Skeletal muscle cell (primary cell): ENCODE data around the gene BDH1.
"Not testable (repeated sequence)": the region's sequence is repeated elsewhere in the genome, so short reads cannot be mapped to it uniquely, and the experiment has no call there.

Experiments
- DNase-seq: peaks from one replicate; pipeline ENCODE4 v3.0.0-alpha.2; 2010; ENCODE audit warnings: low read depth
- H3K4me3 ChIP-seq: 2 replicates; pipeline ENCODE4 v1.5.1; 2011; ENCODE audit warnings: low read depth, mild to moderate bottlenecking, control low read depth, low read length, moderate library complexity

The BDH1 gene

GRCh38 chr3:197555281-197556261, at the start of gene BDH1:
TSS of gene BDH1 (minus strand) at chr3:197555968. CDS start at chr3:197546443, 9,525 bp downstream.
- H3K4me3 ChIP-seq = peak within 1 kb of the TSS; percentile 60
- DNase-seq = no peak

- H3K4me3 ChIP-seq = no peak overlapping the region
- DNase-seq = no peak
These were observed 47.7 kb upstream of the BDH1 start for GRCh38 chr3:197603317-197603933.

GRCh38 chr3:197602351-197602750, 46.6 kb upstream of the BDH1 start:
- H3K4me3 ChIP-seq, DNase-seq: not testable (repeated sequence)

- H3K4me3 ChIP-seq, DNase-seq: not testable (repeated sequence)
These were observed 45.7 kb upstream of the BDH1 start for GRCh38 chr3:197601566-197601840.

- no peak overlapping the region for H3K4me3 ChIP-seq
- no peak for DNase-seq
These were observed 45.2 kb upstream of the BDH1 start for GRCh38 chr3:197600796-197601565.

GRCh38 chr3:197599089-197599765, 43.5 kb upstream of the BDH1 start:
- H3K4me3 ChIP-seq = peak overlapping the region; percentile 34
- peak; percentile 36 for DNase-seq

GRCh38 chr3:197598404-197598980, 42.7 kb upstream of the BDH1 start:
- H3K4me3 ChIP-seq = no peak overlapping the region

GRCh38 chr3:197597335-197597734, 41.6 kb upstream of the BDH1 start:
- no peak overlapping the region for H3K4me3 ChIP-seq
- no peak for DNase-seq

More at GRCh38 chr3:197598404-197598980, 42.7 kb upstream of the BDH1 start:
- DNase-seq = no peak

- no peak overlapping the region for H3K4me3 ChIP-seq
- DNase-seq = no peak
These were observed 39.9 kb upstream of the BDH1 start for GRCh38 chr3:197595470-197596185.

- no peak for DNase-seq
- H3K4me3 ChIP-seq = no peak overlapping the region
These were observed 37.2 kb upstream of the BDH1 start for GRCh38 chr3:197593046-197593380.

GRCh38 chr3:197592361-197593045, 36.7 kb upstream of the BDH1 start:
- H3K4me3 ChIP-seq = no peak overlapping the region
- no peak for DNase-seq

- H3K4me3 ChIP-seq = no peak overlapping the region
- DNase-seq = no peak
These were observed 36.0 kb upstream of the BDH1 start for GRCh38 chr3:197591816-197592215.

- no peak for DNase-seq
- no peak overlapping the region for H3K4me3 ChIP-seq
These were observed 34.7 kb upstream of the BDH1 start for GRCh38 chr3:197590313-197590962.

GRCh38 chr3:197589545-197589944, 33.8 kb upstream of the BDH1 start:
- no peak for DNase-seq

GRCh38 chr3:197586768-197587167, 31.0 kb upstream of the BDH1 start:
- not testable (repeated sequence) for DNase-seq, H3K4me3 ChIP-seq

More at GRCh38 chr3:197589545-197589944, 33.8 kb upstream of the BDH1 start:
- no peak overlapping the region for H3K4me3 ChIP-seq

- no peak for DNase-seq
- no peak overlapping the region for H3K4me3 ChIP-seq
These were observed 30.4 kb upstream of the BDH1 start for GRCh38 chr3:197586181-197586580.

- DNase-seq = no peak
- no peak overlapping the region for H3K4me3 ChIP-seq
These were observed 29.0 kb upstream of the BDH1 start for GRCh38 chr3:197584733-197585132.

GRCh38 chr3:197583371-197583770, 27.6 kb upstream of the BDH1 start:
- no peak overlapping the region for H3K4me3 ChIP-seq
- no peak for DNase-seq
